K562 (cell line): ENCODE measurements around the gene RIPOR2. TPM values are rescaled to one million over a fixed set of nuclear protein-coding genes. Genes with fewer than 3 reads are reported as not detected.

Experiments used
- ATAC-seq: fragments of 200-7000 bp; cut with Tn5 transposase; 3 replicates; pipeline ENCODE4 v1.9.1; 2020; ENCODE audit warnings: moderate library complexity
- BruUV-seq: library from RNA; stranded (reverse); fragments of 400-500 nt; replicated peaks from 2 replicates; lab custom pipeline; 2021; lab: Mats Ljungman, UMichigan
- CTCF ChIA-PET: fragments of 300-600 bp; formaldehyde crosslinking; extraction: SDS; loops from one replicate; lab custom pipeline; 2021; ENCODE audit warnings: low intra/inter-chr PET ratio; lab: Yijun Ruan, JAX
- POLR2A ChIA-PET: fragments of 300-600, 350-650 bp; sonication (Branson Sonifier 250); formaldehyde crosslinking; extraction: SDS; loops from one replicate; lab custom pipeline; 2021; ENCODE audit warnings: antibody characterized with exemption, inconsistent platforms; lab: Yijun Ruan, JAX
- DNase-seq, 4 experiments: peaks; one replicate each; pipeline versions ENCODE4 v3.0.0 to v3.0.0-alpha.2; 2011 to 2018; ENCODE audit warnings: low spot score in 3 of 4, mixed read lengths in 3 of 4; ENCODE audit errors: extremely low read depth in 1 of 4
- FAIRE-seq: peaks from 2 replicates; lab custom pipeline; 2011; peaks lifted over from hg19 to GRCh38; lab: Jason Lieb, UNC
- H2AFZ ChIP-seq: 2 replicates; pipeline ENCODE4 v1.6.0; 2011; ENCODE audit warnings: low read depth, low read length, control low read depth, inconsistent platforms
- H3K27ac ChIP-seq: fragments of 200-600 bp; 3 replicates; pipeline ENCODE4 v1.8.0; 2011; ENCODE audit warnings: low read depth, mild to moderate bottlenecking, control low read depth, inconsistent platforms, low read length, moderate library complexity, mixed read lengths; ENCODE audit errors: extremely low read depth
- H3K27me3 ChIP-seq, 2 experiments: fragments of 300-600 bp in 1 of 2; 2 replicates in 1 of 2; 3 replicates in 1 of 2; pipeline versions ENCODE4 v1.6.0 to v1.8.0; 2011; ENCODE audit warnings: inconsistent platforms in 2 of 2, low read length in 2 of 2, mild to moderate bottlenecking in 1 of 2, mixed read lengths in 1 of 2, moderate library complexity in 1 of 2; ENCODE audit not compliant: control insufficient read depth in 2 of 2, insufficient read depth in 2 of 2
- H3K36me3 ChIP-seq: fragments of 300-600 bp; 3 replicates; pipeline ENCODE4 v1.8.0; 2011; ENCODE audit warnings: mild to moderate bottlenecking, low read length, inconsistent platforms; ENCODE audit not compliant: control insufficient read depth, insufficient read depth
- H3K4me1 ChIP-seq, 2 experiments: fragments of 200-600 bp in 1 of 2; replicated peaks in 1 of 2; 2 replicates in 1 of 2; 3 replicates in 1 of 2; pipeline versions ENCODE4 v1.5.1 to v1.8.0; 2011; ENCODE audit warnings: inconsistent platforms in 2 of 2, low read length in 2 of 2, mild to moderate bottlenecking in 1 of 2, mixed read lengths in 1 of 2, moderate library complexity in 1 of 2; ENCODE audit not compliant: control insufficient read depth in 2 of 2, insufficient read depth in 2 of 2
- H3K4me2 ChIP-seq: 2 replicates; pipeline ENCODE4 v1.6.1; 2011; ENCODE audit warnings: low read length, control low read depth, inconsistent platforms, mixed read lengths; ENCODE audit not compliant: insufficient read depth
- H3K4me3 ChIP-seq: fragments of 200-600 bp; sonication (generic), shearing (Covaris generic); 2 replicates; pipeline ENCODE4 v1.5.1; 2016; ENCODE audit warnings: control low read depth, inconsistent platforms
- H3K79me2 ChIP-seq: fragments of 200-600 bp; 3 replicates; pipeline ENCODE4 v1.8.0; 2011; ENCODE audit warnings: low read length, inconsistent platforms; ENCODE audit not compliant: control insufficient read depth, insufficient read depth
- H3K9ac ChIP-seq, 2 experiments: 2 replicates each; pipeline versions ENCODE4 v1.6.0 to v1.6.1; 2011; ENCODE audit warnings: low read depth in 2 of 2, low read length in 2 of 2, control low read depth in 1 of 2, inconsistent platforms in 1 of 2, mild to moderate bottlenecking in 1 of 2, mixed read lengths in 1 of 2; ENCODE audit not compliant: insufficient read depth in 1 of 2
- H3K9me1 ChIP-seq: one replicate; pipeline ENCODE4 v1.6.0; 2011; ENCODE audit warnings: inconsistent platforms, mild to moderate bottlenecking, low read length, moderate library complexity; ENCODE audit not compliant: control insufficient read depth, insufficient read depth
- H3K9me3 ChIP-seq: replicated peaks from 2 replicates; pipeline ENCODE4 v1.5.1; 2011; ENCODE audit warnings: low read depth, low read length, inconsistent platforms; ENCODE audit not compliant: control insufficient read depth, insufficient read depth
- H4K20me1 ChIP-seq: replicated peaks from 2 replicates; pipeline ENCODE4 v1.6.1; 2011; ENCODE audit warnings: low read length, inconsistent platforms, mixed read lengths; ENCODE audit not compliant: control insufficient read depth, insufficient read depth
- CREB1 ChIP-seq, 2 experiments: sonication (generic) in 1 of 2; formaldehyde crosslinking in 1 of 2; IDR thresholded peaks; 2 replicates each; pipeline versions ENCODE4 v1.6.1 to v1.8.0; 2012 to 2022; ENCODE audit warnings: inconsistent platforms in 1 of 2, mild to moderate bottlenecking in 1 of 2, missing genetic modification reagents in 1 of 2, moderate library complexity in 1 of 2
- ELF2 ChIP-seq: fragments of 250-450 bp; sonication (Bioruptor Pico); IDR thresholded peaks from 2 replicates; pipeline ENCODE4 v1.5.0; 2021; ENCODE audit warnings: mild to moderate bottlenecking
- MECOM ChIP-seq: fragments of 250-450 bp; sonication (Bioruptor Pico); IDR thresholded peaks from 2 replicates; pipeline ENCODE4 v1.8.0; 2022; ENCODE audit warnings: inconsistent platforms
- NR2C1 ChIP-seq, 2 experiments: fragments of 450-650 bp; IDR thresholded peaks; 2 replicates each; pipeline ENCODE4 v1.6.1; 2017; ENCODE audit warnings: mild to moderate bottlenecking in 2 of 2, antibody characterized with exemption in 1 of 2, inconsistent platforms in 1 of 2, missing compliant biosample characterization in 1 of 2, missing genetic modification characterization in 1 of 2
- RBM22 ChIP-seq: fragments of 200-400 bp; formaldehyde crosslinking; IDR thresholded peaks from 2 replicates; pipeline ENCODE4 v1.6.1; 2018; ENCODE audit warnings: low read length, low read depth; ENCODE audit not compliant: poor library complexity, severe bottlenecking
- ZNF445 ChIP-seq: fragments of 250-450 bp; sonication (Bioruptor Pico); IDR thresholded peaks from 2 replicates; pipeline ENCODE4 v1.4.0; 2020; ENCODE audit warnings: low read depth, mild to moderate bottlenecking, moderate library complexity
- WGBS: fragments of 100-300 bp; shearing (Covaris generic); methylation state at CpG from one replicate; pipeline ENCODE4 v1.1.6; 2016; ENCODE audit warnings: low coverage, mixed read lengths; ENCODE audit not compliant: insufficient coverage; ENCODE audit errors: missing lambda C conversion rate; 5-methylcytosine and 5-hydroxymethylcytosine counted together
- in situ Hi-C: fragments of 300-500 bp; cut with MboI; formaldehyde crosslinking; loops from 4 replicates; pipeline ENCODE4 v1.15.0; 2018; ENCODE audit warnings: inconsistent platforms, mixed read lengths
- intact Hi-C: fragments of 100-400 bp; cut with micrococcal nuclease; formaldehyde crosslinking; loops from 2 replicates; pipeline ENCODE4 v1.14.2; 2022
- polyA plus RNA-seq, 8 experiments: library from polyadenylated mRNA; depleted of rRNA in 4 of 8; stranded (reverse) in 5 of 8; unstranded in 3 of 8; fragments of >200 nt; fragmentation: Nextera tagmentation in 2 of 8; fragmentation: Illumina TruSeq in 1 of 8; extraction: Ambion mirVana in 2 of 8; extraction: Trizol in 1 of 8; gene quantifications; 2 replicates each; pipeline versions ENCODE4 v1.2.1 to v1.2.3, GENCODE V29; 2011 to 2014; ENCODE audit warnings: inconsistent platforms in 1 of 8, missing spikeins in 1 of 8
- total RNA-seq, 7 experiments: library from RNA; depleted of rRNA in 6 of 7; stranded (reverse); fragments of >200 nt in 6 of 7; fragmentation: Illumina TruSeq in 2 of 7; extraction: Trizol in 2 of 7; gene quantifications; 2 replicates each; pipeline versions ENCODE4 v1.2.1 to v1.2.3, GENCODE V29; 2011 to 2021; ENCODE audit warnings: low replicate concordance in 1 of 7
- TF ChIP-seq, protein P1 (sequence below): fragments of 450-650 bp; IDR thresholded peaks from one replicate; pipeline ENCODE4 v1.6.1; 2018; ENCODE audit warnings: mild to moderate bottlenecking, moderate library complexity; ENCODE audit not compliant: partially characterized antibody
- TF ChIP-seq, protein P2 (sequence below): sonication (generic); formaldehyde crosslinking; IDR thresholded peaks from 2 replicates; pipeline ENCODE4 v1.8.0; 2022; ENCODE audit warnings: missing genetic modification reagents, mild to moderate bottlenecking, borderline replicate concordance
- TF ChIP-seq, protein P3 (sequence below), 2 experiments: fragments of 450-650 bp; formaldehyde crosslinking in 1 of 2; IDR thresholded peaks; 2 replicates each; pipeline versions ENCODE4 v1.4.0 to v1.6.1; 2014 to 2020; ENCODE audit warnings: mild to moderate bottlenecking in 2 of 2, borderline replicate concordance in 1 of 2, low read depth in 1 of 2

RIPOR2 gene
- total and polyA plus RNA-seq, 9 of the 15 experiments (the other 6 are each of a cell fraction or from before 2014, with no cell fraction given), result 0.04 to 1.0 (median 0.47) TPM; not detected in 2

DNA sequence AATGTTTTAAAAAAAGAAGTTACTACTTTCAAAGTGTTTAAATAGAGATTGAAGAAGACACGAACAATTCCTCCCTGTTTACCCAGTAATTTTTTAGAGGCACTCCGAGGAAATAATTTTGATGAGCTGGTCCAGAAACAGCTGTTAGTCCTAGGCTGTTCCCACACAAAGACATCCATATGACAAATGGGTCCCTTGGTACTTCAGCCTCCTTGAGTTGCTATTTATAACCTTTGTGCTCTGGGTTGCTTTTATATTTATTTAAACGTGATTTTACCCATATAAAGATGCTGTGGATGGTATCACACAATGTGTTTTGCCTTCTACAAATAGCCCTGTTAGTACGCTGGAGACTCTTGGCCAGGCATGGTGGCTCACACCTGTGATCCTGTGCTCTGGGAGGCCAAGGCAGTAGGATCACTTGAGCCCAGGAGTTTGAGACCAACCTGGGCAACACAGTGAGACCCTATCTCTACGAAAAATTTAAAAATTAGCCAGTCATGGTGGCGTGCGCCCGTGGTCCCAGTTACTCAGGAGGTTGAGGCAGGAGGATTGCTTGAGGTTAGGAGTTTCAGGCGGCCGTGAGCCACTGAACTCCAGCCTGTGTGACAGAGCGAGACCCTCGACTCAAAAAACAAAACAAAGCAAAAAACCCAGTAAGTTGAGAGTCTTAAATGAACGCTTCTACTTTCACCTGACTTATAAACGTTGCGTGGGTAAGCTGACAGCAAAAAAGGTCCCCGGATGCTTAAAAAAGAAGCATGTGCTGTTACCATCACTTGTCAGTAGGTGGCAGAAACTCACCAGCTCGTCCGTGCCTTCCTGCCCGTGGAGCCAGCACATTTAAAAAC lies 80.1 kb downstream of the RIPOR2 start:
- ChIA-PET CTCF (interaction anchor here (0.5 to 2.2 kb wide), 5 partner anchors 136 to 1022 kb away, joined by 3 to 23 read pairs (median 5); no protein-coding TSS in a partner anchor), POLR2A (no interaction called here)
- Histone ChIP-seq H3K9me1 (no peaks in the 10 kb centered on the region), H3K79me2 (no peaks in the 10 kb centered on the region), H3K36me3 (no peaks in the 10 kb centered on the region), H3K4me2 (no peak overlapping the region), H3K9me3 (no peaks in the 10 kb centered on the region), H3K4me3 (no peak overlapping the region), H3K9ac (peak overlapping the region in 1 of 2 experiments; percentile 4; a peak in 1 of 4 replicates), H4K20me1 (no peaks in the 10 kb centered on the region), H2AFZ (peak overlapping the region; percentile 48), H3K27me3 (peaks cover 13 to 24% of the 10 kb centered on the region in 2 experiments), H3K27ac (no peak overlapping the region), H3K4me1 (no peaks in the 10 kb centered on the region)
- WGBS, result 5% methylated on average over 19 of the region's 19 CpGs
- FAIRE-seq (peak; percentile 88), DNase-seq (peak; percentile 79 to 83 (median 80)), ATAC-seq (peak; percentile 94)
- intact Hi-C loops (loop anchor here (1.0 to 10.0 kb wide), 5 partner anchors 137 to 749 kb away; no protein-coding TSS in a partner anchor), in situ Hi-C loops (no loop called here)
- BruUV-seq, result no TSS peak
- TF ChIP-seq, protein P1, sequence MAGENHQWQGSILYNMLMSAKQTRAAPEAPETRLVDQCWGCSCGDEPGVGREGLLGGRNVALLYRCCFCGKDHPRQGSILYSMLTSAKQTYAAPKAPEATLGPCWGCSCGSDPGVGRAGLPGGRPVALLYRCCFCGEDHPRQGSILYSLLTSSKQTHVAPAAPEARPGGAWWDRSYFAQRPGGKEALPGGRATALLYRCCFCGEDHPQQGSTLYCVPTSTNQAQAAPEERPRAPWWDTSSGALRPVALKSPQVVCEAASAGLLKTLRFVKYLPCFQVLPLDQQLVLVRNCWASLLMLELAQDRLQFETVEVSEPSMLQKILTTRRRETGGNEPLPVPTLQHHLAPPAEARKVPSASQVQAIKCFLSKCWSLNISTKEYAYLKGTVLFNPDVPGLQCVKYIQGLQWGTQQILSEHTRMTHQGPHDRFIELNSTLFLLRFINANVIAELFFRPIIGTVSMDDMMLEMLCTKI, result no peak
- no peak for TF ChIP-seq MECOM
- TF ChIP-seq ZNF445 (CRISPR knock-in tag), result no peak
- no peak for TF ChIP-seq ELF2 (CRISPR knock-in tag)
- no peak for TF ChIP-seq CREB1 (IDR thresholded peaks at IDR 0.05)
- TF ChIP-seq CREB1 (CRISPR knock-in tag; IDR thresholded peaks at IDR 0.05), result no peak
- TF ChIP-seq NR2C1 (IDR thresholded peaks at IDR 0.05), result no peak
- no peak for TF ChIP-seq NR2C1 (tag; IDR thresholded peaks at IDR 0.05)
- TF ChIP-seq RBM22, result no peak
- TF ChIP-seq, protein P2, sequence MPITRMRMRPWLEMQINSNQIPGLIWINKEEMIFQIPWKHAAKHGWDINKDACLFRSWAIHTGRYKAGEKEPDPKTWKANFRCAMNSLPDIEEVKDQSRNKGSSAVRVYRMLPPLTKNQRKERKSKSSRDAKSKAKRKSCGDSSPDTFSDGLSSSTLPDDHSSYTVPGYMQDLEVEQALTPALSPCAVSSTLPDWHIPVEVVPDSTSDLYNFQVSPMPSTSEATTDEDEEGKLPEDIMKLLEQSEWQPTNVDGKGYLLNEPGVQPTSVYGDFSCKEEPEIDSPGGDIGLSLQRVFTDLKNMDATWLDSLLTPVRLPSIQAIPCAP (CRISPR knock-in tag), result no peak
- TF ChIP-seq, protein P3, sequence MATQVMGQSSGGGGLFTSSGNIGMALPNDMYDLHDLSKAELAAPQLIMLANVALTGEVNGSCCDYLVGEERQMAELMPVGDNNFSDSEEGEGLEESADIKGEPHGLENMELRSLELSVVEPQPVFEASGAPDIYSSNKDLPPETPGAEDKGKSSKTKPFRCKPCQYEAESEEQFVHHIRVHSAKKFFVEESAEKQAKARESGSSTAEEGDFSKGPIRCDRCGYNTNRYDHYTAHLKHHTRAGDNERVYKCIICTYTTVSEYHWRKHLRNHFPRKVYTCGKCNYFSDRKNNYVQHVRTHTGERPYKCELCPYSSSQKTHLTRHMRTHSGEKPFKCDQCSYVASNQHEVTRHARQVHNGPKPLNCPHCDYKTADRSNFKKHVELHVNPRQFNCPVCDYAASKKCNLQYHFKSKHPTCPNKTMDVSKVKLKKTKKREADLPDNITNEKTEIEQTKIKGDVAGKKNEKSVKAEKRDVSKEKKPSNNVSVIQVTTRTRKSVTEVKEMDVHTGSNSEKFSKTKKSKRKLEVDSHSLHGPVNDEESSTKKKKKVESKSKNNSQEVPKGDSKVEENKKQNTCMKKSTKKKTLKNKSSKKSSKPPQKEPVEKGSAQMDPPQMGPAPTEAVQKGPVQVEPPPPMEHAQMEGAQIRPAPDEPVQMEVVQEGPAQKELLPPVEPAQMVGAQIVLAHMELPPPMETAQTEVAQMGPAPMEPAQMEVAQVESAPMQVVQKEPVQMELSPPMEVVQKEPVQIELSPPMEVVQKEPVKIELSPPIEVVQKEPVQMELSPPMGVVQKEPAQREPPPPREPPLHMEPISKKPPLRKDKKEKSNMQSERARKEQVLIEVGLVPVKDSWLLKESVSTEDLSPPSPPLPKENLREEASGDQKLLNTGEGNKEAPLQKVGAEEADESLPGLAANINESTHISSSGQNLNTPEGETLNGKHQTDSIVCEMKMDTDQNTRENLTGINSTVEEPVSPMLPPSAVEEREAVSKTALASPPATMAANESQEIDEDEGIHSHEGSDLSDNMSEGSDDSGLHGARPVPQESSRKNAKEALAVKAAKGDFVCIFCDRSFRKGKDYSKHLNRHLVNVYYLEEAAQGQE (IDR thresholded peaks at IDR 0.05; ENCODE audit: borderline replicate concordance), result peak; percentile 74; the same call in 1 of the 2 replicates
- TF ChIP-seq, protein P3 (CRISPR knock-in tag; IDR thresholded peaks at IDR 0.05; ENCODE audit: low read depth), result no peak
